ENCODE measurements around the gene C1QTNF5. TPM values are rescaled to one million over a fixed set of nuclear protein-coding genes. Genes with fewer than 3 reads are reported as not detected.

Gene C1QTNF5
- total and polyA plus RNA-seq, 2 of the 8 experiments (the other 6 are each of a cell fraction or from before 2014, with no cell fraction given): 2.2 to 2.7 TPM

GRCh38 chr11:119320240-119320775 lies 20.4 kb downstream of the C1QTNF5 start:
- ChIA-PET CTCF (ENCODE audit: partially characterized antibody) (interaction anchor here (1.2 to 16.8 kb wide), 5 partner anchors 11 to 154 kb away, joined by 4 to 415 read pairs (median 55); partner anchors contain the start of genes C1QTNF5, MFRP and RNF26), POLR2A (ENCODE audit: partially characterized antibody) (interaction anchor here (1.0 to 5.2 kb wide), 8 partner anchors 9 to 236 kb away, joined by 3 to 29 read pairs (median 6); partner anchors contain the start of genes C1QTNF5, HMBS and RNF26)
- Histone ChIP-seq H3K4me2 (ENCODE audit: insufficient read depth in 1 of 2, low read depth in 2 of 2, low read length in 2 of 2) (peak overlapping the region; percentile 83 to 97), H3K18ac (ENCODE audit: extremely low read depth, low read length) (peak overlapping the region; percentile 85), H2AK5ac (ENCODE audit: low read depth, low read length) (no peak overlapping the region; the same call in 1 of the 2 replicates), H2BK15ac (ENCODE audit: low read length) (peak overlapping the region; percentile 72), H2BK20ac (ENCODE audit: low read length) (0 out of 2 replicates have a peak overlapping the region, but pooled peaks have one; percentile 61), H3K4ac (replicated peaks; ENCODE audit: insufficient read length, low read depth, low read length) (no peak overlapping the region), H3K27me3 (replicated peaks in 1 of 4; ENCODE audit: control insufficient read depth in 3 of 4, extremely low read depth in 1 of 4, insufficient read depth in 3 of 4, low read length in 3 of 4) (peaks cover 5 to 34% (median 27%) of the 10 kb centered on the region in 4 experiments), H2BK12ac (ENCODE audit: low read depth, low read length) (peak overlapping the region; percentile 98; the same call in 1 of the 2 replicates), H3K14ac (ENCODE audit: insufficient read length) (no peak overlapping the region), H4K20me1 (replicated peaks in 1 of 2; ENCODE audit: control insufficient read depth in 1 of 2, insufficient read depth in 2 of 2, low read length in 2 of 2) (peaks cover 2% of the 10 kb centered on the region in 2 experiments), H3K4me3 (ENCODE audit: extremely low read depth in 1 of 4, insufficient read depth in 2 of 4, low read depth in 3 of 4, low read length in 4 of 4) (peak overlapping the region; percentile 39 to 68 (median 54)), H4K8ac (ENCODE audit: extremely low read depth, insufficient read depth, low read length) (peak overlapping the region; percentile 88), H3K79me2 (ENCODE audit: control insufficient read depth in 1 of 2, insufficient read depth in 2 of 2, low read length in 2 of 2) (no peaks in the 10 kb centered on the region), H4K91ac (replicated peaks; ENCODE audit: insufficient read length, low read length) (peak overlapping the region; percentile 94), H3K9ac (replicated peaks in 1 of 4; ENCODE audit: extremely low read depth in 1 of 4, low read depth in 3 of 4, low read length in 3 of 4) (peak overlapping the region in 2 of 4 experiments; percentile 42 to 45; a peak in 4 of 7 replicates), H3K4me1 (replicated peaks in 1 of 4; ENCODE audit: control insufficient read depth in 3 of 4, insufficient read depth in 4 of 4, low read length in 3 of 4) (peaks cover 11 to 49% (median 43%) of the 10 kb centered on the region in 4 experiments), H4K5ac (ENCODE audit: insufficient read length, low read depth, low read length) (no peak overlapping the region), H3K27ac (ENCODE audit: low read depth, low read length) (no peak overlapping the region), H3K9me3 (ENCODE audit: insufficient read depth in 2 of 2, low read depth in 1 of 2, low read length in 1 of 2) (no peaks in the 10 kb centered on the region), H3K23ac (ENCODE audit: insufficient read length) (no peak overlapping the region), H2AFZ (ENCODE audit: low read length) (no peak overlapping the region), H3K23me2 (ENCODE audit: low read depth, low read length) (peaks cover 29% of the 10 kb centered on the region), H3K79me1 (ENCODE audit: low read depth, low read length) (no peaks in the 10 kb centered on the region), H3K36me3 (ENCODE audit: control insufficient read depth in 2 of 4, insufficient read depth in 4 of 4, low read length in 3 of 4) (no peaks in the 10 kb centered on the region), H2BK5ac (ENCODE audit: low read depth, low read length) (peak overlapping the region; percentile 91; the same call in 1 of the 2 replicates), H2BK120ac (replicated peaks; ENCODE audit: low read depth, low read length) (peak overlapping the region; percentile 3), H3K56ac (replicated peaks; ENCODE audit: insufficient read length, low read depth, low read length) (no peak overlapping the region)
- peak in 1 of 2 experiments; percentile 72 for DNase-seq (ENCODE audit: low read depth in 1 of 2, low spot score in 2 of 2)
- FAIRE-seq: no peak
- 18% methylated on average over 6 of the region's 17 CpGs; no CpG with 5 or more reads in 1 of the 2 experiments for WGBS, 2 experiments (ENCODE audit: extremely low coverage in 1 of 2, insufficient coverage in 1 of 2, insufficient read length in 1 of 2, insufficient replicate concordance in 2 of 2, low coverage in 1 of 2, low lambda C conversion rate in 2 of 2, missing lambda C conversion rate in 1 of 2)
- peak; percentile 45; the same call in 1 of the 2 replicates for TF ChIP-seq CREB1 (IDR thresholded peaks at IDR 0.05)
- no peak for TF ChIP-seq CBX8 (IDR thresholded peaks at IDR 0.05; ENCODE audit: borderline replicate concordance, low read depth, low read length)
- no peak for TF ChIP-seq CEBPB (IDR thresholded peaks at IDR 0.05; ENCODE audit: low read depth, low read length)
- TF ChIP-seq CTCF (IDR thresholded peaks at IDR 0.05; ENCODE audit: control extremely low read depth in 1 of 3, insufficient read depth in 1 of 3, low read depth in 1 of 3, low read length in 3 of 3): no peak
- no peak for TF ChIP-seq PHF8 (conservative IDR thresholded peaks at IDR 0.05; ENCODE audit: low read depth, low read length)
- 0 out of 2 replicates have a peak, but pooled peaks have one; percentile 29 for TF ChIP-seq RBBP5 (IDR thresholded peaks at IDR 0.05; ENCODE audit: borderline replicate concordance, low read depth, low read length)
- TF ChIP-seq BRCA1 (IDR thresholded peaks at IDR 0.05; ENCODE audit: low read depth, low read length): no peak
- no peak for TF ChIP-seq KDM5A (IDR thresholded peaks at IDR 0.05; ENCODE audit: low read length)
- no peak for TF ChIP-seq KDM1A (IDR thresholded peaks at IDR 0.05; ENCODE audit: borderline replicate concordance, low read length)
- peak; percentile 11 for TF ChIP-seq KDM4A (IDR thresholded peaks at IDR 0.05; ENCODE audit: low read depth, low read length, severe bottlenecking)

Measured in H1 (cell line).